ENCODE data around the gene BAAT. TPM values are rescaled to one million over a fixed set of nuclear protein-coding genes. Genes with fewer than 3 reads are reported as not detected.

The BAAT gene
- total RNA-seq, 4 donors from 2014 or later: not detected

- TF ChIP-seq CTCF (IDR thresholded peaks at IDR 0.05) (no peak), POLR2A (IDR thresholded peaks at IDR 0.05) (no peak)
- H3K27me3 ChIP-seq: no peaks in the 10 kb centered on the region
- no peak overlapping the region for H3K4me3 ChIP-seq (replicated peaks in 1 of 3)
- 81 to 85% methylated on average over 7 of the region's 7 CpGs for WGBS, 2 donors
- no peaks in the 10 kb centered on the region for H3K9me3 ChIP-seq
- no peaks in the 10 kb centered on the region for H3K4me1 ChIP-seq
- no peak for DNase-seq
- H3K36me3 ChIP-seq: no peaks in the 10 kb centered on the region
- intact Hi-C loops (cut with DNase I): no loop called here
- no peak overlapping the region for H3K27ac ChIP-seq
Observed at GRCh38 chr9:101418518-101419430, 34.0 kb upstream of the BAAT start.

DNA sequence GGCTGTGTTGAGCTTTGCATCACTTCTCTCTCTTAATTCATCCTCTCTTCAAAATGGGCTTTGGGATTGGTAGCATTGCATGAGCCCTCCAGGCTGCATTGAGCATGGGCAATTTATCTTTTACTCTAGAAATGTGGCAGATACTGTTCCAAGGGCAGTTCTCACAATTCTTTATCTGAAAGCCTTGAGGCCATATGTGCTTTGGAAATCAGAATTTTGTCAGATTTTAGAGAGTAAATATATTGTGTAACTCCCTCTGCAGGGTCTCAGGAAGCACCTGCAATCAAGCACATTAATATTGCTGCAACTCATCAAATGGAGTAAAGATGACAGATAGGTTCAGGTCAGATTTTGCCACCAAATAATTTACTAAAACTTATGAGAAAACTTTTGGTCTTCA is 33.2 kb upstream of the BAAT start:
- no peaks in the 10 kb centered on the region for H3K9me3 ChIP-seq
- no peaks in the 10 kb centered on the region for H3K4me1 ChIP-seq
- no peak overlapping the region for H3K27ac ChIP-seq
- no peaks in the 10 kb centered on the region for H3K27me3 ChIP-seq
- no peaks in the 10 kb centered on the region for H3K36me3 ChIP-seq
- no peak overlapping the region for H3K4me3 ChIP-seq (replicated peaks in 1 of 3)
- intact Hi-C loops (cut with DNase I): no loop called here
- no peak for DNase-seq
- TF ChIP-seq CTCF (IDR thresholded peaks at IDR 0.05) (no peak), POLR2A (IDR thresholded peaks at IDR 0.05) (no peak)

- H3K9me3 ChIP-seq: no peaks in the 10 kb centered on the region
- intact Hi-C loops (cut with DNase I): no loop called here
- H3K4me1 ChIP-seq: no peaks in the 10 kb centered on the region
- H3K27me3 ChIP-seq: no peaks in the 10 kb centered on the region
- H3K4me3 ChIP-seq (replicated peaks in 1 of 3): no peak overlapping the region
- no peak for DNase-seq
- no peaks in the 10 kb centered on the region for H3K36me3 ChIP-seq
- TF ChIP-seq POLR2A (IDR thresholded peaks at IDR 0.05): no peak
- no peak for TF ChIP-seq CTCF (IDR thresholded peaks at IDR 0.05)
- H3K27ac ChIP-seq: no peak overlapping the region
Observed at GRCh38 chr9:101417389-101417788, 32.6 kb upstream of the BAAT start.

DNA sequence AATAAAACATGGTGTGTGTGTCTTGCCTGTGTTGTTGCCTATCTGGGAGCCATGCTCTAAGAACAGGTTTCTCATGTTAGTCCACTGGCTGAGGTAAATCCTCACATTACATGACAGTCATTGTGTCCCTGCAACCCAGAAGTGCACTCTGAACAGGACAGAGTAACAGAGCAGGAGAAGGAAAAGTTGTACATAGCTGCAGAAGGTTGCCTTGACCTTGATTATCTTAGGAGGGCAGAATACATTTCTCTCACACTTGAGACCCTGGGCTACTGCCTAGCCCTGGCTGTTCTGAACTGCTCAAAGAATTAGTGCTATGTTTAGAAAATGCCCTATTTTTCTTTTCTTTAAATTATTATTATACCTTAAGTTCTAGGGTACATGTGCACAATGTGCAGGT is 30.8 kb upstream of the BAAT start:
- intact Hi-C loops (cut with DNase I): no loop called here
- no peaks in the 10 kb centered on the region for H3K36me3 ChIP-seq

More for the DNA sequence above, 30.8 kb upstream of the BAAT start:
- no peaks in the 10 kb centered on the region for H3K9me3 ChIP-seq
- H3K27ac ChIP-seq: no peak overlapping the region
- no peak for DNase-seq
- no peaks in the 10 kb centered on the region for H3K27me3 ChIP-seq
- no peak overlapping the region for H3K4me3 ChIP-seq (replicated peaks in 1 of 3)
- no peaks in the 10 kb centered on the region for H3K4me1 ChIP-seq
- TF ChIP-seq CTCF (IDR thresholded peaks at IDR 0.05): no peak
- TF ChIP-seq POLR2A (IDR thresholded peaks at IDR 0.05): no peak

Measured in thyroid gland (tissue), 4 donors.